GM12878 (cell line): Measurements from ENCODE around the gene CETN2. TPM values are rescaled to one million over a fixed set of nuclear protein-coding genes. Genes with fewer than 3 reads are reported as not detected.

Experiments
- ASH2L ChIP-seq: fragments of 300-600, 200-600 bp; sonication (generic); IDR thresholded peaks from 2 replicates; pipeline ENCODE4 v1.6.1; 2017; ENCODE audit warnings: low read depth, mild to moderate bottlenecking, borderline replicate concordance
- CHD1 ChIP-seq: IDR thresholded peaks from 2 replicates; pipeline ENCODE4 v1.6.1; 2012; ENCODE audit warnings: low read depth, low read length, improper control_type of control experiment
- CHD4 ChIP-seq: fragments of 200-600 bp; sonication (generic); IDR thresholded peaks from 2 replicates; pipeline ENCODE4 v1.6.1; 2016; ENCODE audit warnings: mild to moderate bottlenecking
- FOS ChIP-seq: IDR thresholded peaks from 3 replicates; pipeline ENCODE4 v1.6.1; 2011; ENCODE audit warnings: borderline replicate concordance; ENCODE audit not compliant: insufficient read length; ENCODE audit errors: extremely low read depth
- LARP7 ChIP-seq: fragments of 450-650 bp; IDR thresholded peaks from 2 replicates; pipeline ENCODE4 v1.6.1; 2017; ENCODE audit warnings: mild to moderate bottlenecking
- NFYA ChIP-seq: IDR thresholded peaks from 2 replicates; pipeline ENCODE4 v1.6.1; 2011; ENCODE audit warnings: low read depth, mild to moderate bottlenecking, low read length, improper control_type of control experiment, borderline replicate concordance
- NR2F1 ChIP-seq: fragments of 450-650 bp; conservative IDR thresholded peaks from 2 replicates; pipeline ENCODE4 v1.6.1; 2017; ENCODE audit warnings: mild to moderate bottlenecking
- POLR2AphosphoS2 ChIP-seq: IDR thresholded peaks from 2 replicates; pipeline ENCODE4 v1.6.1; 2011; ENCODE audit warnings: low read depth, mild to moderate bottlenecking, low read length, improper control_type of control experiment, moderate library complexity
- RFX5 ChIP-seq: IDR thresholded peaks from 2 replicates; pipeline ENCODE4 v1.6.1; 2011; ENCODE audit warnings: low read depth, low read length, improper control_type of control experiment
- RUNX3 ChIP-seq: IDR thresholded peaks from 2 replicates; pipeline ENCODE4 v1.6.1; 2012; ENCODE audit warnings: low read length, inconsistent platforms
- SMAD1 ChIP-seq: fragments of 450-650 bp; IDR thresholded peaks from 2 replicates; pipeline ENCODE4 v1.6.1; 2018; ENCODE audit warnings: mild to moderate bottlenecking, low read depth; ENCODE audit not compliant: partially characterized antibody
- SREBF1 ChIP-seq: IDR thresholded peaks from 2 replicates; pipeline ENCODE4 v1.6.1; 2012; ENCODE audit warnings: mild to moderate bottlenecking, low read length
- SUZ12 ChIP-seq: fragments of 200-600 bp; sonication (generic); IDR thresholded peaks from one replicate; pipeline ENCODE4 v1.6.1; 2018; ENCODE audit warnings: antibody characterized with exemption, mild to moderate bottlenecking; ENCODE audit not compliant: unreplicated experiment
- WRNIP1 ChIP-seq: IDR thresholded peaks from 2 replicates; pipeline ENCODE4 v1.6.1; 2011; ENCODE audit warnings: low read depth, low read length, improper control_type of control experiment, borderline replicate concordance
- YBX1 ChIP-seq: fragments of 450-650 bp; IDR thresholded peaks from 2 replicates; pipeline ENCODE4 v1.6.1; 2016; ENCODE audit warnings: antibody characterized with exemption
- polyA plus RNA-seq, 11 experiments: library from polyadenylated mRNA; depleted of rRNA in 4 of 11; unstranded in 6 of 11; stranded (reverse) in 5 of 11; fragments of >200 nt; fragmentation: Nextera tagmentation in 4 of 11; fragmentation: Illumina TruSeq in 1 of 11; extraction: Ambion mirVana in 4 of 11; extraction: Trizol in 1 of 11; gene quantifications; 1 replicate in 1 of 11; 2 replicates in 10 of 11; pipeline versions ENCODE4 v1.2.1 to v1.2.3, GENCODE V29; 2011 to 2016; ENCODE audit warnings: inconsistent platforms in 2 of 11, missing spikeins in 2 of 11, low read depth in 1 of 11
- total RNA-seq, 4 experiments: library from RNA; depleted of rRNA in 3 of 4; stranded (reverse); fragments of >200 nt in 3 of 4; fragmentation: Illumina TruSeq in 1 of 4; extraction: Trizol in 1 of 4; gene quantifications; 2 replicates each; pipeline versions ENCODE4 v1.2.1 to v1.2.3, GENCODE V29; 2013 to 2021
- TF ChIP-seq, protein P1 (sequence below): IDR thresholded peaks from 2 replicates; pipeline ENCODE4 v1.6.1; 2012; ENCODE audit warnings: improper control_type of control experiment, low read depth, low read length; ENCODE audit not compliant: insufficient replicate concordance
- TF ChIP-seq, protein P2 (sequence below): fragments of 450-650 bp; formaldehyde crosslinking; IDR thresholded peaks from 2 replicates; pipeline ENCODE4 v1.4.0; 2020; ENCODE audit warnings: mild to moderate bottlenecking, moderate library complexity
- TF ChIP-seq, protein P3 (sequence below): fragments of 450-650 bp; IDR thresholded peaks from 2 replicates; pipeline ENCODE4 v1.6.1; 2018; ENCODE audit warnings: borderline replicate concordance, mild to moderate bottlenecking; ENCODE audit not compliant: partially characterized antibody

Gene CETN2
- total and polyA plus RNA-seq, 10 of the 15 experiments (the other 5 are each of a cell fraction or from before 2014, with no cell fraction given), result 12.0 to 30.3 (median 20.0) TPM

DNA sequence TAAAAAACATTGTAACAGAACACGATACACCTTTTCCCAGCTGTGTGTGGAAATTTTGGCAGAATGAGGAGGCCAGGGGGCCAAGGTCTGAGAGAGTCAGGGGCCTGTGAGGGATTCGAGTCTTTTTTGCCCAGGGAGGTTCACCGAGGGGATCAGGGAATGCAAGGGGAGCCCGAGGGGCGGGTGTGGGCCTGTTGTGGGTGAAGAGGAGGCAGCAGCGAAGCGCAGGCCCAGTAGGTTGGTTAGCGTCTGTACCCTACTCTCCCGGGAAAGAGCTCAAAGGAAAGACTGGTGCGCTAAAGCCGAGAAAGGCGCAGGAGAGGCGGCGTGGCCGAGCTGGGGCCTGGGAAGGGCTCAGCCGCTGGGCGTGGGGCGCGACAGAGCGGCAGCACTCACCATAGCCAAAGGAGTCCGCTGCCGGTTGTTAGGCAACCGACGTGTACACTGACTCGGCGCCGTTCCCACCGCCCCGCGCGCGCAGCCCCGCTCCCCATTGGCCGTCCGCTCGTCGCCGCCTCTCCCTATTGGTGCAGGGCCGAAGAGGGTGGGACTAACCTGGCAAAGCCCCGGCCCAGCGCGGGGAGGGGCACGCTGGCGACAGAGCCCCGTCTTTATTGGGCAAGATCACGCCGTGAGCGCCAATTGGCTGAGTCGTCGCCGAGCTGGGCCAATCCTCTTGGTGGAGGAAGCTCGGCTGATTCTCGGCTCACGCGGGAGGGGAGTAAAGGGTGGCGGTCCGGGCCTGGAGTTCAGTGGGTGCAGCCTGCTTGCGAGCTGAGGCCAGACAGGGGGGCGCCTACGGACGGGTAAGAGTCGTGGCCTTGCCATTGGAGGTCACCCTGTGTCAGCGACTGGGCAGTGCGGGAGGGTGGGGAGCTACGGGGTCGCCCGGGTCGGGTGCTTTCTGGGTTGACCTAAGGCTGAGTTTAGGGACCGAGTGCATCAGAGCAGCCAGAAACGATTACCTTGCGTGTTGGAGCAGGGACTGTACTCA is at the start of gene CETN2, which contains the start of gene NSDHL (continued):
- TF ChIP-seq RFX5 (0 out of 2 replicates have a peak, but pooled peaks have one; percentile 33), FOS (peak; percentile 61), CHD4 (no peak), SREBF1 (no peak), SUZ12 (no peak), YBX1 (no peak), WRNIP1 (no peak), CHD1 (no peak), RUNX3 (no peak), NFYA (peak; percentile 4), POLR2AphosphoS2 (no peak), ASH2L (no peak), NR2F1 (no peak), SMAD1 (no peak), LARP7 (no peak)
- TF ChIP-seq, protein P1, sequence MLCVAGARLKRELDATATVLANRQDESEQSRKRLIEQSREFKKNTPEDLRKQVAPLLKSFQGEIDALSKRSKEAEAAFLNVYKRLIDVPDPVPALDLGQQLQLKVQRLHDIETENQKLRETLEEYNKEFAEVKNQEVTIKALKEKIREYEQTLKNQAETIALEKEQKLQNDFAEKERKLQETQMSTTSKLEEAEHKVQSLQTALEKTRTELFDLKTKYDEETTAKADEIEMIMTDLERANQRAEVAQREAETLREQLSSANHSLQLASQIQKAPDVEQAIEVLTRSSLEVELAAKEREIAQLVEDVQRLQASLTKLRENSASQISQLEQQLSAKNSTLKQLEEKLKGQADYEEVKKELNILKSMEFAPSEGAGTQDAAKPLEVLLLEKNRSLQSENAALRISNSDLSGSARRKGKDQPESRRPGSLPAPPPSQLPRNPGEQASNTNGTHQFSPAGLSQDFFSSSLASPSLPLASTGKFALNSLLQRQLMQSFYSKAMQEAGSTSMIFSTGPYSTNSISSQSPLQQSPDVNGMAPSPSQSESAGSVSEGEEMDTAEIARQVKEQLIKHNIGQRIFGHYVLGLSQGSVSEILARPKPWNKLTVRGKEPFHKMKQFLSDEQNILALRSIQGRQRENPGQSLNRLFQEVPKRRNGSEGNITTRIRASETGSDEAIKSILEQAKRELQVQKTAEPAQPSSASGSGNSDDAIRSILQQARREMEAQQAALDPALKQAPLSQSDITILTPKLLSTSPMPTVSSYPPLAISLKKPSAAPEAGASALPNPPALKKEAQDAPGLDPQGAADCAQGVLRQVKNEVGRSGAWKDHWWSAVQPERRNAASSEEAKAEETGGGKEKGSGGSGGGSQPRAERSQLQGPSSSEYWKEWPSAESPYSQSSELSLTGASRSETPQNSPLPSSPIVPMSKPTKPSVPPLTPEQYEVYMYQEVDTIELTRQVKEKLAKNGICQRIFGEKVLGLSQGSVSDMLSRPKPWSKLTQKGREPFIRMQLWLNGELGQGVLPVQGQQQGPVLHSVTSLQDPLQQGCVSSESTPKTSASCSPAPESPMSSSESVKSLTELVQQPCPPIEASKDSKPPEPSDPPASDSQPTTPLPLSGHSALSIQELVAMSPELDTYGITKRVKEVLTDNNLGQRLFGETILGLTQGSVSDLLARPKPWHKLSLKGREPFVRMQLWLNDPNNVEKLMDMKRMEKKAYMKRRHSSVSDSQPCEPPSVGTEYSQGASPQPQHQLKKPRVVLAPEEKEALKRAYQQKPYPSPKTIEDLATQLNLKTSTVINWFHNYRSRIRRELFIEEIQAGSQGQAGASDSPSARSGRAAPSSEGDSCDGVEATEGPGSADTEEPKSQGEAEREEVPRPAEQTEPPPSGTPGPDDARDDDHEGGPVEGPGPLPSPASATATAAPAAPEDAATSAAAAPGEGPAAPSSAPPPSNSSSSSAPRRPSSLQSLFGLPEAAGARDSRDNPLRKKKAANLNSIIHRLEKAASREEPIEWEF, result no peak
- TF ChIP-seq, protein P2, sequence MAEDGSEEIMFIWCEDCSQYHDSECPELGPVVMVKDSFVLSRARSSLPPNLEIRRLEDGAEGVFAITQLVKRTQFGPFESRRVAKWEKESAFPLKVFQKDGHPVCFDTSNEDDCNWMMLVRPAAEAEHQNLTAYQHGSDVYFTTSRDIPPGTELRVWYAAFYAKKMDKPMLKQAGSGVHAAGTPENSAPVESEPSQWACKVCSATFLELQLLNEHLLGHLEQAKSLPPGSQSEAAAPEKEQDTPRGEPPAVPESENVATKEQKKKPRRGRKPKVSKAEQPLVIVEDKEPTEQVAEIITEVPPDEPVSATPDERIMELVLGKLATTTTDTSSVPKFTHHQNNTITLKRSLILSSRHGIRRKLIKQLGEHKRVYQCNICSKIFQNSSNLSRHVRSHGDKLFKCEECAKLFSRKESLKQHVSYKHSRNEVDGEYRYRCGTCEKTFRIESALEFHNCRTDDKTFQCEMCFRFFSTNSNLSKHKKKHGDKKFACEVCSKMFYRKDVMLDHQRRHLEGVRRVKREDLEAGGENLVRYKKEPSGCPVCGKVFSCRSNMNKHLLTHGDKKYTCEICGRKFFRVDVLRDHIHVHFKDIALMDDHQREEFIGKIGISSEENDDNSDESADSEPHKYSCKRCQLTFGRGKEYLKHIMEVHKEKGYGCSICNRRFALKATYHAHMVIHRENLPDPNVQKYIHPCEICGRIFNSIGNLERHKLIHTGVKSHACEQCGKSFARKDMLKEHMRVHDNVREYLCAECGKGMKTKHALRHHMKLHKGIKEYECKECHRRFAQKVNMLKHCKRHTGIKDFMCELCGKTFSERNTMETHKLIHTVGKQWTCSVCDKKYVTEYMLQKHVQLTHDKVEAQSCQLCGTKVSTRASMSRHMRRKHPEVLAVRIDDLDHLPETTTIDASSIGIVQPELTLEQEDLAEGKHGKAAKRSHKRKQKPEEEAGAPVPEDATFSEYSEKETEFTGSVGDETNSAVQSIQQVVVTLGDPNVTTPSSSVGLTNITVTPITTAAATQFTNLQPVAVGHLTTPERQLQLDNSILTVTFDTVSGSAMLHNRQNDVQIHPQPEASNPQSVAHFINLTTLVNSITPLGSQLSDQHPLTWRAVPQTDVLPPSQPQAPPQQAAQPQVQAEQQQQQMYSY (CRISPR knock-in tag), result no peak
- TF ChIP-seq, protein P3, sequence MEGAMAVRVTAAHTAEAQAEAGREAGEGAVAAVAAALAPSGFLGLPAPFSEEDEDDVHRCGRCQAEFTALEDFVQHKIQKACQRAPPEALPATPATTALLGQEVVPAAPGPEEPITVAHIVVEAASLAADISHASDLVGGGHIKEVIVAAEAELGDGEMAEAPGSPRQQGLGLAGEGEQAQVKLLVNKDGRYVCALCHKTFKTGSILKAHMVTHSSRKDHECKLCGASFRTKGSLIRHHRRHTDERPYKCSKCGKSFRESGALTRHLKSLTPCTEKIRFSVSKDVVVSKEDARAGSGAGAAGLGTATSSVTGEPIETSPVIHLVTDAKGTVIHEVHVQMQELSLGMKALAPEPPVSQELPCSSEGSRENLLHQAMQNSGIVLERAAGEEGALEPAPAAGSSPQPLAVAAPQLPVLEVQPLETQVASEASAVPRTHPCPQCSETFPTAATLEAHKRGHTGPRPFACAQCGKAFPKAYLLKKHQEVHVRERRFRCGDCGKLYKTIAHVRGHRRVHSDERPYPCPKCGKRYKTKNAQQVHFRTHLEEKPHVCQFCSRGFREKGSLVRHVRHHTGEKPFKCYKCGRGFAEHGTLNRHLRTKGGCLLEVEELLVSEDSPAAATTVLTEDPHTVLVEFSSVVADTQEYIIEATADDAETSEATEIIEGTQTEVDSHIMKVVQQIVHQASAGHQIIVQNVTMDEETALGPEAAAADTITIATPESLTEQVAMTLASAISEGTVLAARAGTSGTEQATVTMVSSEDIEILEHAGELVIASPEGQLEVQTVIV, result no peak
